NCI-H2081 (cell line): ENCODE measurements around the gene SPEF2.
"Not testable (repeated sequence)": the region's sequence is repeated elsewhere in the genome, so short reads cannot be mapped to it uniquely, and the experiment has no call there.

ENCODE experiments used
- DNase-seq, 2 experiments: peaks; one replicate each; lab custom pipeline; 2025; lab: John Stamatoyannopoulos, UW

Gene SPEF2

GRCh38 chr5:35853631-35854030 is 236.0 kb downstream of the SPEF2 start:
- no peak for DNase-seq

- DNase-seq, result no peak
These were observed 236.6 kb downstream of the SPEF2 start for GRCh38 chr5:35854248-35854647.

- DNase-seq, result no peak
These were observed 237.5 kb downstream of the SPEF2 start for GRCh38 chr5:35855187-35855586.

GRCh38 chr5:35856186-35856764 is 238.6 kb downstream of the SPEF2 start:
- DNase-seq, result not testable (repeated sequence)

GRCh38 chr5:35856765-35857351 is 239.2 kb downstream of the SPEF2 start, which contains the start of gene IL7R:
Gene IL7R, plus strand, starts transcription at chr5:35856891. Its CDS starts 87 bp downstream, at chr5:35856978.
- no peak for DNase-seq

GRCh38 chr5:35857606-35858205 is 240.0 kb downstream of the SPEF2 start:
- DNase-seq, result no peak

GRCh38 chr5:35859101-35859661 is 241.5 kb downstream of the SPEF2 start:
- DNase-seq, result peak; percentile 91 to 98

GRCh38 chr5:35860686-35861085 is 243.0 kb downstream of the SPEF2 start:
- DNase-seq, result no peak

- no peak for DNase-seq
These were observed 244.1 kb downstream of the SPEF2 start for GRCh38 chr5:35861718-35862117.

- no peak for DNase-seq
These were observed 244.5 kb downstream of the SPEF2 start for GRCh38 chr5:35862126-35862525.

GRCh38 chr5:35863159-35863558 is 245.5 kb downstream of the SPEF2 start:
- DNase-seq, result no peak
